Rectal smooth muscle tissue (tissue), 1 donor: Measurements from ENCODE around the gene ZNF311.
"Not testable (repeated sequence)": the region's sequence is repeated elsewhere in the genome, so short reads cannot be mapped to it uniquely, and the experiment has no call there.

Source experiments
- H3K27ac ChIP-seq: one replicate; pipeline ENCODE4 v1.7.0; 2013; ENCODE audit warnings: low read depth, low read length, inconsistent platforms
- H3K27me3 ChIP-seq: one replicate; pipeline ENCODE4 v1.7.0; 2013; ENCODE audit warnings: low read length; ENCODE audit not compliant: control insufficient read depth, insufficient read depth
- H3K36me3 ChIP-seq: one replicate; pipeline ENCODE4 v1.7.0; 2013; ENCODE audit warnings: low read length; ENCODE audit not compliant: control insufficient read depth, insufficient read depth
- H3K4me1 ChIP-seq: one replicate; pipeline ENCODE4 v1.7.0; 2013; ENCODE audit warnings: low read length; ENCODE audit not compliant: control insufficient read depth, insufficient read depth
- H3K4me3 ChIP-seq: one replicate; pipeline ENCODE4 v1.7.0; 2013; ENCODE audit warnings: low read length
- H3K9ac ChIP-seq: one replicate; pipeline ENCODE4 v1.7.0; 2013; ENCODE audit warnings: low read length

Gene ZNF311

GRCh38 chr6:28980852-28981430 is 24.2 kb downstream of the ZNF311 start:
- no peak overlapping the region for H3K9ac ChIP-seq
- peak overlapping the region; percentile 92 for H3K4me3 ChIP-seq
- H3K4me1 ChIP-seq, result no peaks in the 10 kb centered on the region
- no peaks in the 10 kb centered on the region for H3K36me3 ChIP-seq
- H3K27ac ChIP-seq, result peak overlapping the region; percentile 49
- H3K27me3 ChIP-seq, result no peaks in the 10 kb centered on the region

- Histone ChIP-seq H3K36me3 (no peaks in the 10 kb centered on the region), H3K4me1 (no peaks in the 10 kb centered on the region), H3K27me3 (no peaks in the 10 kb centered on the region), H3K4me3 (peak overlapping the region; percentile 92), H3K9ac (no peak overlapping the region), H3K27ac (peak overlapping the region; percentile 49)
Observed at GRCh38 chr6:28980137-28980851, 24.8 kb downstream of the ZNF311 start.

DNA sequence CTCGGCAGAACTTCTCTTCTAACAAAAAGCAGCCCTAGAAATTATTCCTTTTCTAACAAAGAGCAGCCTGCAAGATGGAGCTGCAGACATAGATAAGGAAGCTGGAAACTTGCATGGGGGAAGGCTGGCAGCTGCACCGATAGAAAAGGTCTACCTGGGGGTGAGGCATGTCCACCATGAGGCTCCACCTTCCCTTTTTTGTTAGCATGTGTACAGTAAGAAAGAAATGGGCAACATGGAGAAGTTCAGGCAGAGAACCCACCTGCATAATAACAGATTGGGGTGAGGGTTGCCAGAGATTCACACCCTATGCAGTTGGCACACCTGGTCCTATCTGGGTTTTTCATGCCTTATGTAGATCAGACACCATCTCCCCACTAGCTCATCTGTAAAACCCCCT is 25.4 kb downstream of the ZNF311 start:
- no peaks in the 10 kb centered on the region for H3K27me3 ChIP-seq
- no peak overlapping the region for H3K4me3 ChIP-seq
- no peak overlapping the region for H3K9ac ChIP-seq
- no peak overlapping the region for H3K27ac ChIP-seq
- H3K36me3 ChIP-seq, result no peaks in the 10 kb centered on the region
- no peaks in the 10 kb centered on the region for H3K4me1 ChIP-seq

DNA sequence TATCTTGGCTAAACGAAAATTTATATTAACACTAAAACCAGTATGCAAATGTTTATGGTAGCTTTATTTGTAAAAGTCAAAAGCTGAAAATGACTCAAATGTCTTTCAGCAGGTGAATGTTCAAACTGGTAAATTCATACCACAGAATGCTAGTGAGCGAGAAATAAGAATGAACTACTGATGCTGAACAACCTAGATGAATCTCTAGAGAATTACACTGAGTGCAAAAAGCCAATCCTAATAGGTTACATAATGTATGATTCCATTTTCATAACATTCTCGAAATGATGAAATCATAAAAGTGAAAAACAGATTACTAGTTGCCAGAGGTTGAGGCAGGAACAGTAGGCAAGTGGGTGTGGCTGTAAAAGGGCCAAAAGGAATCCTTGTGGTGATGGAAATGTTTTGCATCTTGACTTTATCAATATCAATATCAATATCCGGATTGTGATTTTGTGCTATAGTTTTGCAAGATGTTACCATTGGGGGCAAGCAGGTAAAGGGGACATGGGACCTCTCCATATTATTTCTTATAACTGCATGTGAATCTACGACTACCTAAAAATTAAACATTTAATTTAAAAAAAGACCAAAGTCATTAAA is 26.1 kb downstream of the ZNF311 start:
- Histone ChIP-seq H3K9ac (no peak overlapping the region), H3K27ac (no peak overlapping the region)

GRCh38 chr6:28978133-28978491 is 27.0 kb downstream of the ZNF311 start:
- H3K4me1 ChIP-seq, result no peaks in the 10 kb centered on the region
- no peak overlapping the region for H3K9ac ChIP-seq
- no peak overlapping the region for H3K27ac ChIP-seq
- no peaks in the 10 kb centered on the region for H3K27me3 ChIP-seq
- no peak overlapping the region for H3K4me3 ChIP-seq
- no peaks in the 10 kb centered on the region for H3K36me3 ChIP-seq

More for the DNA sequence above, 26.1 kb downstream of the ZNF311 start:
- H3K4me3 ChIP-seq, result no peak overlapping the region
- no peaks in the 10 kb centered on the region for H3K36me3 ChIP-seq
- no peaks in the 10 kb centered on the region for H3K4me1 ChIP-seq
- H3K27me3 ChIP-seq, result no peaks in the 10 kb centered on the region

- Histone ChIP-seq H3K36me3 (no peaks in the 10 kb centered on the region), H3K4me1 (no peaks in the 10 kb centered on the region), H3K9ac (no peak overlapping the region), H3K27ac (no peak overlapping the region), H3K4me3 (peak overlapping the region; percentile 34), H3K27me3 (no peaks in the 10 kb centered on the region)
Observed at GRCh38 chr6:28977341-28978132, 27.6 kb downstream of the ZNF311 start.

GRCh38 chr6:28976677-28977076 is 28.4 kb downstream of the ZNF311 start:
- Histone ChIP-seq H3K9ac (no peak overlapping the region), H3K27me3 (no peaks in the 10 kb centered on the region), H3K4me1 (no peaks in the 10 kb centered on the region), H3K4me3 (no peak overlapping the region), H3K27ac (no peak overlapping the region), H3K36me3 (no peaks in the 10 kb centered on the region)

DNA sequence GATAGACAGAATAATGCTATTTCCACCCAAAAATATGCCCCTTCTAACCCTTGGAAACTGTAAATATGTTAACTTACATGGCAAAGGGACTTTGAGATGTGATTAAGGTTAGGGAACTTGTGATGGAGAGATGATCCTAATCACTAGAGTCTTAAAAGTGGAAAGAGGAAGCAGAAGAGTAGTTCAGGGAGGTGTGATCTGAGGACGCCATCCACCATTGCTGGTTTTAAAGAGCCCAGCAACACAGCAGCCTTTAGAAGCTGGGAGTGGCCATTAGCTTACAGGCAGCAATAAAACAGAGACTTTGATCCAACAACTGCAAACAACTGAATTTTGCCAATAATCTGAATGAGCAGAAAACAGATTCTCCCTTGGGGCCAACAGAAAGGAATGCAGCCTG is 30.6 kb downstream of the ZNF311 start:
- Histone ChIP-seq H3K27ac (no peak overlapping the region), H3K9ac (no peak overlapping the region), H3K4me3 (no peak overlapping the region), H3K36me3 (no peaks in the 10 kb centered on the region), H3K27me3 (no peaks in the 10 kb centered on the region), H3K4me1 (no peaks in the 10 kb centered on the region)

- H3K4me1 ChIP-seq, H3K4me3 ChIP-seq, H3K27me3 ChIP-seq, H3K36me3 ChIP-seq, H3K27ac ChIP-seq, H3K9ac ChIP-seq: not testable (repeated sequence)
Observed at GRCh38 chr6:28970056-28970455, 35.1 kb downstream of the ZNF311 start.

GRCh38 chr6:28969129-28969528 is 36.0 kb downstream of the ZNF311 start:
- Histone ChIP-seq H3K36me3 (no peaks in the 10 kb centered on the region), H3K4me1 (no peaks in the 10 kb centered on the region), H3K27me3 (no peaks in the 10 kb centered on the region), H3K27ac (no peak overlapping the region), H3K4me3 (no peak overlapping the region), H3K9ac (no peak overlapping the region)

- Histone ChIP-seq H3K9ac (no peak overlapping the region), H3K4me1 (no peaks in the 10 kb centered on the region), H3K27ac (no peak overlapping the region), H3K27me3 (no peaks in the 10 kb centered on the region), H3K36me3 (no peaks in the 10 kb centered on the region), H3K4me3 (no peak overlapping the region)
Observed at GRCh38 chr6:28968476-28968875, 36.6 kb downstream of the ZNF311 start.

GRCh38 chr6:28965706-28966105 is 39.4 kb downstream of the ZNF311 start:
- H3K27me3 ChIP-seq, result no peaks in the 10 kb centered on the region
- no peak overlapping the region for H3K27ac ChIP-seq
- no peak overlapping the region for H3K9ac ChIP-seq
- H3K4me3 ChIP-seq, result no peak overlapping the region
- H3K36me3 ChIP-seq, result no peaks in the 10 kb centered on the region
- H3K4me1 ChIP-seq, result no peaks in the 10 kb centered on the region
